Nephron (organoid): ENCODE results near the gene DCTPP1.

Experiments used
- H3K27ac Mint-ChIP-seq, 3 experiments: 2 replicates each; pipeline ENCODE4 v1.8.0; 2020; ENCODE audit warnings: mixed read lengths in 3 of 3, mild to moderate bottlenecking in 2 of 3, moderate library complexity in 1 of 3
- H3K27me3 Mint-ChIP-seq: 2 replicates; pipeline ENCODE4 v1.8.0; 2021; ENCODE audit warnings: low read depth, mild to moderate bottlenecking, moderate library complexity, mixed read lengths
- H3K36me3 Mint-ChIP-seq: 2 replicates; pipeline ENCODE4 v1.8.0; 2020; ENCODE audit warnings: low read depth, mixed read lengths
- H3K4me1 Mint-ChIP-seq: 2 replicates; pipeline ENCODE4 v1.8.0; 2020; ENCODE audit warnings: mixed read lengths
- H3K4me3 Mint-ChIP-seq, 3 experiments: 2 replicates each; pipeline ENCODE4 v1.8.0; 2020; ENCODE audit warnings: mild to moderate bottlenecking in 3 of 3, mixed read lengths in 3 of 3, moderate library complexity in 2 of 3
- H3K9me3 Mint-ChIP-seq: 2 replicates; pipeline ENCODE4 v1.8.0; 2020; ENCODE audit warnings: mixed read lengths
- CTCF ChIP-seq, 3 experiments: fragments of 200-600 bp; sonication (generic); IDR thresholded peaks; one replicate each; pipeline ENCODE4 v1.5.0; 2021; ENCODE audit warnings: antibody characterized with exemption in 3 of 3; ENCODE audit not compliant: unreplicated experiment in 3 of 3

DCTPP1 gene

DNA sequence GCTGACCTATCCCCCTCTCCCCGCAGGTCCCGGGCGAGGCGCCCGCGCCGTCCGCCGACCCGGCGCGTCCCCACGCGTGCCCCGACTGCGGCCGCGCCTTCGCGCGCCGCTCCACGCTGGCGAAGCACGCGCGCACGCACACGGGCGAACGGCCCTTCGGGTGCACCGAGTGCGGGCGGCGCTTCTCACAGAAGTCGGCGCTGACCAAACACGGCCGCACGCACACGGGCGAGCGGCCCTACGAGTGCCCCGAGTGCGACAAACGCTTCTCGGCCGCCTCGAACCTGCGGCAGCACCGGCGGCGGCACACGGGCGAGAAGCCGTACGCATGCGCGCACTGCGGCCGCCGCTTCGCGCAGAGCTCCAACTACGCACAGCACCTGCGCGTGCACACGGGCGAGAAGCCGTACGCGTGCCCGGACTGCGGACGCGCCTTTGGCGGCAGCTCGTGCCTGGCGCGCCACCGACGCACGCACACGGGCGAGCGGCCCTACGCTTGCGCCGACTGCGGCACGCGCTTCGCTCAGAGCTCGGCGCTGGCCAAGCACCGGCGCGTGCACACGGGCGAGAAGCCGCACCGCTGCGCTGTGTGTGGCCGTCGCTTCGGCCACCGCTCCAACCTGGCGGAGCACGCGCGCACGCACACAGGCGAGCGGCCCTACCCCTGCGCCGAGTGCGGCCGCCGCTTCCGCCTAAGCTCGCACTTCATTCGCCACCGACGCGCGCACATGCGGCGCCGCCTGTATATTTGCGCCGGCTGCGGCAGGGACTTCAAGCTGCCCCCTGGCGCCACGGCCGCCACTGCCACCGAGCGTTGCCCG lies 12.1 kb downstream of the DCTPP1 start:
- H3K27ac Mint-ChIP-seq, result no peak overlapping the region
- peak in 1 of 3 experiments; percentile 30 for TF ChIP-seq CTCF (IDR thresholded peaks at IDR 0.05; ENCODE audit: unreplicated experiment in 3 of 3)
- H3K4me1 Mint-ChIP-seq, result no peaks in the 10 kb centered on the region
- H3K36me3 Mint-ChIP-seq, result peaks cover 39% of the 10 kb centered on the region
- H3K4me3 Mint-ChIP-seq, result peak overlapping the region; percentile 44 to 78 (median 69)
- H3K27me3 Mint-ChIP-seq, result peaks cover 3% of the 10 kb centered on the region
- no peaks in the 10 kb centered on the region for H3K9me3 Mint-ChIP-seq

GRCh38 chr16:30416624-30417528 lies 13.0 kb downstream of the DCTPP1 start:
- Mint-ChIP-seq H3K4me1 (peaks cover 4% of the 10 kb centered on the region), H3K9me3 (no peaks in the 10 kb centered on the region), H3K4me3 (peak overlapping the region; percentile 13 to 20 (median 17)), H3K27me3 (peaks cover 3% of the 10 kb centered on the region), H3K27ac (no peak overlapping the region), H3K36me3 (peaks cover 39% of the 10 kb centered on the region)
- TF ChIP-seq CTCF (IDR thresholded peaks at IDR 0.05; ENCODE audit: unreplicated experiment in 3 of 3), result no peak

- Mint-ChIP-seq H3K4me1 (peaks cover 4% of the 10 kb centered on the region), H3K4me3 (peak overlapping the region in 1 of 3 experiments; percentile 4), H3K27me3 (peaks cover 3% of the 10 kb centered on the region), H3K27ac (peak overlapping the region in 1 of 3 experiments; percentile 19), H3K9me3 (no peaks in the 10 kb centered on the region), H3K36me3 (peaks cover 35% of the 10 kb centered on the region)
- TF ChIP-seq CTCF (IDR thresholded peaks at IDR 0.05; ENCODE audit: unreplicated experiment in 3 of 3), result no peak
Measured at GRCh38 chr16:30416047-30416603, 13.7 kb downstream of the DCTPP1 start.

- Mint-ChIP-seq H3K27ac (peak overlapping the region in 1 of 3 experiments; percentile 41), H3K4me1 (peaks cover 11% of the 10 kb centered on the region), H3K36me3 (peaks cover 30% of the 10 kb centered on the region), H3K9me3 (no peaks in the 10 kb centered on the region), H3K4me3 (no peak overlapping the region), H3K27me3 (peaks cover 3% of the 10 kb centered on the region)
- TF ChIP-seq CTCF (IDR thresholded peaks at IDR 0.05; ENCODE audit: unreplicated experiment in 3 of 3), result no peak
Measured at GRCh38 chr16:30414159-30414558, 15.7 kb downstream of the DCTPP1 start.

DNA sequence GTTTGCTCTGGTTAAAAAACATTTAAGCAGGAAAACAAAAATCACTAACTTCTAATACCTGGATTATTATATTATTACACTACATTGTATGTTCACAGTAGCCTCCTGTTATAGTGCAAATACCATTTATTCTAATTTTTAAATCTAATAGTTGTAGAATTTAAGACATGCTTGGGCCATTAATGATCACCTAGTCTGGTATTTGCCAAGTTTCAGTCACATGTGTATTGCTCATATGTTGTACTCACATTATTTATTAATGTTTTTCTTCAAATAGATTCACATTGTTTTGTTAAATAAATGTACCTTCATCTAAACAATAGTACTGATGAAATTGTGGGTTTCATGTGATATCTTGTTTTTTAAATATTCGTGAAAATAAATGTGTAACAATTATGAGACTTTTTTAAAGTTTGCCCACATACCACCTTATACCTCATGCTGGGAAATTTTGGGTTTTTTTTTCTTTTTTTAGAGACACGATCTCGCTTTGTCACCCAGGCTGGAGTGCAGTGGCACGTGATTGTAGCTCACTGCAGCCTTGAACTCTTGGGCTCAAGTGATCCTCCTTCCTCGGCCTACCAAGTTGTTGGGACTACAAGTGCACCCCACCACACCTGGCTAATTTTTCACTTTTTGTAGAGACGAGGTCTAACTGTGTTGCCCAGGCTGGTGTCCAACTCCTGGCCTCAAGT lies 16.6 kb downstream of the DCTPP1 start:
- Mint-ChIP-seq H3K27ac (peak overlapping the region in 1 of 3 experiments; percentile 41), H3K27me3 (peaks cover 3% of the 10 kb centered on the region), H3K4me3 (no peak overlapping the region), H3K9me3 (no peaks in the 10 kb centered on the region), H3K4me1 (peaks cover 15% of the 10 kb centered on the region), H3K36me3 (peaks cover 30% of the 10 kb centered on the region)
- TF ChIP-seq CTCF (IDR thresholded peaks at IDR 0.05; ENCODE audit: unreplicated experiment in 3 of 3), result no peak
